NCI-H526 treated with DMSO at 0.1 percent for 48 hours (cell line): ENCODE measurements around the gene MRPL14.

Experiments
- DNase-seq: peaks from one replicate; lab custom pipeline; 2025; lab: John Stamatoyannopoulos, UW

MRPL14 gene

DNA sequence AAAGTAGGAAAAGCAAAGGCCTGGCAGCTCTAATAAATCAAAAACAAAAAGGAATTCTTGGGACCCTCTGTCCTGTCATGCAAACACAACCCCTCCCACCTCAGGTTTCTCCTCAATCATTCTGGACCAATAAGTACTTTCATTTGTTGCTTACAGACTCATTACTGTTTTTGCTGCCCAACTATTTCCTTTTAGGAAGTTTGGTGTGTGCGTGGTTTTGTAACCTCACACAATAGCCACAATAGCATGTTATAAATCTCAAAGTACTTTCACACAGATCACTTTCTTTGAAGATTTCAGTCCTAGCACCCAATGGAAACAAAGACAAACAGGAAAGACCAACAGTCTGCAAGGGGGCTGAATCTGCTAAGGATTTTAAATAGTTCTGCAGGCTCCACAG, 4.5 kb downstream of the MRPL14 start:
- no peak for DNase-seq

DNA sequence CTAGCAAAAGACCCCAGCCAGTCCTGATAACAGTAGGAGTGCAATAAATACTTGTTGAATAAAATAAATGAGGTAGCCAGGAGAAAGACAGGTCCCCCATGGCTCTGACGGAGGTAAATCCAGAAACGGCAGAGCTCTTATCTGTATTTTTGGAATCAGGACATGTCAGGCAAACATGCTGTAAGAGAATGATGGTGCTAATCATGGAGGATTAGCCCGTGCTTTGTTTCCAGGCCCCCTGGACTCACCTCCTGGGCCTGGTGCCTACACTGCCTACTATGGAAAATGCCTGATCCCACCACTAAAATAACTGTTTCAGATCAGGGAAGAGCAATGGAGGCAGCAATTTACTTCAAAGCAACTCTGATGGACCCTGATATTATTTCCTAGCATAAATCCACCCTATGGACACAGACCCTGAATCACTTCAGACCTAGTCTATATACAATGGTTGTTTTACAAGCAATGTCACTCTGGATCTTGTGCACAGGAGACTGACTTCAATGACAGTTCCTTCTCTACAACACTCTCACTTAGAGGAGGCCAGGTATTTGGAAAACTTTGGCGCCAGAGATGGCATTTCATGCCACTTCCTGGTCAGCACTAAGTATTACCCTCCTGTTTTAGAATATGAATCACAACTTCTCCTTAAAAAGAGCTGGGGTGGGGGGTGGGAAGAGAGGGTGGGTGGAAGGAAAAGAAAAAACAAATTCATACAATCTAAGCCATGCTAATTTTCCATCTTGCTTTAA, 6.4 kb downstream of the MRPL14 start:
- DNase-seq: no peak

DNA sequence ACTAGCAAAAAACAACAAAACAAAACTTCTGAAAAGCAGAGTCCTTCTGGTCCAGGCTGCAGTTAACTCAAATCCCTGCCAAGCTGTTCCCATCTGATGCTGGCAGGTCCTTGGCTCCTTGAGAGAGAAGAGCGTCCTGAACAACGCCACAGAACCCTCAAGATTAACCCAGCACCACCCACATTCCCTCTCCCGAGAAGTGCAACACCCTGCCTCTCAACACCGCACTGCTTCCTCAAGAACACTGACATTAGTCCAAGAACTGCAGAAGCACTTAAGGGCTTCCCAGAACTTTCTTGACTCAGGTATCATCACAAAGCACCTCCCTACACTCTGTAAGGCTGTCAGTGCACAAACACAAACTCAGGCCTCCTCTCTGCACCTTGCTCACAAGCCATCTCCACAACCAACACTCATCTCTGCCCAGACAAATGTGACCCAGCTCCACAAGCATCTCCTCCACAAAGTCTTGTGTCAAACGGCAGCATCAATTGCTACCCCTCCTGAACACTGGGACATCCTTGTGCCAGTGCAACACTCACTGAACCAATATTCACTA, 7.5 kb downstream of the MRPL14 start:
- DNase-seq: no peak

DNA sequence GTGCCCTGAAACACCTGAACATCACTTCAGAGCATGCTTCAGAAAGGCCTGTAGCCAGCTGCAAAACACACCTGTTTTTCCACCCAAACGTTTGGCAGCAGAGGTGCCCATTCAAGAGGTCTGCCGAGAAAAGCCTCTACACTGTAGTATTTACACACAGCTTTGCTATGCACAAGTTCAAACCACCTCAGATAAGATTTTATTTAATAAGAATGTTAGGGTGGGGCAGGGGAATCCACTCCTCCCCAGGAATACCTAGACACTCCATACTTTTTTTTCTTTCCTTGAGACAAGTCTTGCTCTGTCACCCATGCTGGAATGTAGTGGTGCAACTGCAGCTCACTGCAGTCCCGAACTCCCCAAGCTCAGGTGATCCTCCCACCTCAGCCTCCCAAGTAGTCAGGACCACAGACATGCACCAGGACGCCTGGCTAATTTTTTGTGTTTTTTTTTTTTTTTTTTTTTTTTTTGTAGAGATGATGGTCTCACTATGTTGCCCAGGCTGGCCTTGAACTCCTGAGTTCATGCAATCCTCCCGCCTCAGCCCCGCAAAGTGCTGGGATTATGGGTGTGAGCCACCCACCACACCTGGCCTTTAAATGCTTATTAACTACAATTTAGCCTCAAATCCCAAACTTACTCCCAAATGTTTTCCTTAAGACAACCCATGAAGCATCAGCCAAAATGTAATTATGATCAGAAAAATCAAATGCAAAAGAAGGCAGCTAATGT, 9.7 kb downstream of the MRPL14 start:
- DNase-seq: no peak

DNA sequence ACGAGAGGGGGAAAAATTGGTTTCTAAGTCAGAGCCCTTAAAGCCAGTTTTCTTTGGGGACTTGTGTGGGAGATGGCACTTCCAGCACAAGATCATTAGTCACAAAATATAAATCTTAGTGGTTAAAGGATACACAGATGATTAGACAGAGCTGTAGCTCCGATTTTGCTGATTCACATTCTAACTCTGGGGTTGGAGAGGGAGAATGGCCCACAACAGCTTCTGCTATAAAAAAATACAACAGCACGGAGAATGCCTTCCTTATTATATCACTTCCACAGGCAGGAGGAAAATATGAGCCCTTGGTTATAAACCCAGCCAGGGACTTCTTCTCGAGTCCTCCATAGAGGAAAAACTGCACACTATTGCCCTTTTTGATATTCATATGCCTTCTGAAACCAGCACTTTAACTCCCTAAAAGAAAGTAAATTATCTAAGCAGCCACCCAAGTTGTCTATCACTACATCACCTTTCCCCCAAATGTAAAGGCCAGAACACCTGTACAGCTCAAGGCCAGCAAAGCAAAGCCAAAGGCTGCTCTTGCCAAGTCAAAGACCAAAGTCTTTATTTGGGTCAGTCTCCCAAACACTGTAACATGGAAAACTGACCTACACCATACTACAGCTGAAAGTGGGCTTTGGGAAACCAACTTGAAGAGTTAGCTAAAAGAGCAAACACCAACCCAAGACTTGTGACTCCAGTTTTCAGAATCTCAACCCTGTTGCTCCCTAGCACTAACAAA, 10.4 kb downstream of the MRPL14 start:
- no peak for DNase-seq

DNA sequence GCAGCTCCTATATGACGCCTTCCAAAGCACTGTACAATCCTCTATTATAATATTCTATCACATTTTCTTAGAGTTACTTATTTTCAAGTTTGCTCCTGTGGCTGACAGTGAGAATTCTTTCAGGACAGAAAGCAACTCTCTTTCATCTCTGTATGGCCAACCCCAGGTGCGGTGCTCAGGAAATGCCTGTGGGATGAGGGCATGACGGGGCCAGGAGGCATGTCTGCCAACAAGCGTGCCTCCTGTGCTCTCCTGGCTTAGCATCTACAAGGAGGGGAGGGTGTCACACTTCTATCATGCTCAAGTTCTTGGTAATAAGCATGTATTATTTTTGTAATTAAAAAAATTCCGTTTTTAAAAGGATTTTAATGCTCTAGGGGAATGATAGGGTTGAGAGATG, 11.4 kb downstream of the MRPL14 start:
- DNase-seq: no peak

DNA sequence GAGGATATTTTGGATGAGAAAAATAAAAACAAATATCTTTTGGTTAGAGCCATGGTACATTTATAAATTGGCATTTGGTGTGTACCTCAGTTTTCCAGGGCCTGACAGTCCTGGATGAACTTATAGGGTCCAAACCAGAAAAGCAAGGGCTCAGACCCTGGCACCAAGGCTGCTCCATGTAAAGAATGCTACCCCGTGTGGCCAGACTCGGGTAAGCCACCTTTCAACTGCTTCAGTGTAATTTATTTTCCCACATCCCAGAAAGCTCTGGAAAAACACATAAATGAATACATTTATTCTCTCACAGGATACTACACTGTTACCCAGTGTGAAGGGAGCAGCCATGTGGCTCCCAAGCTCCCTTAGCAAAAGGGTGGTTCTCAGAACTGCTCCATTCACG, 13.8 kb downstream of the MRPL14 start:
- no peak for DNase-seq

DNA sequence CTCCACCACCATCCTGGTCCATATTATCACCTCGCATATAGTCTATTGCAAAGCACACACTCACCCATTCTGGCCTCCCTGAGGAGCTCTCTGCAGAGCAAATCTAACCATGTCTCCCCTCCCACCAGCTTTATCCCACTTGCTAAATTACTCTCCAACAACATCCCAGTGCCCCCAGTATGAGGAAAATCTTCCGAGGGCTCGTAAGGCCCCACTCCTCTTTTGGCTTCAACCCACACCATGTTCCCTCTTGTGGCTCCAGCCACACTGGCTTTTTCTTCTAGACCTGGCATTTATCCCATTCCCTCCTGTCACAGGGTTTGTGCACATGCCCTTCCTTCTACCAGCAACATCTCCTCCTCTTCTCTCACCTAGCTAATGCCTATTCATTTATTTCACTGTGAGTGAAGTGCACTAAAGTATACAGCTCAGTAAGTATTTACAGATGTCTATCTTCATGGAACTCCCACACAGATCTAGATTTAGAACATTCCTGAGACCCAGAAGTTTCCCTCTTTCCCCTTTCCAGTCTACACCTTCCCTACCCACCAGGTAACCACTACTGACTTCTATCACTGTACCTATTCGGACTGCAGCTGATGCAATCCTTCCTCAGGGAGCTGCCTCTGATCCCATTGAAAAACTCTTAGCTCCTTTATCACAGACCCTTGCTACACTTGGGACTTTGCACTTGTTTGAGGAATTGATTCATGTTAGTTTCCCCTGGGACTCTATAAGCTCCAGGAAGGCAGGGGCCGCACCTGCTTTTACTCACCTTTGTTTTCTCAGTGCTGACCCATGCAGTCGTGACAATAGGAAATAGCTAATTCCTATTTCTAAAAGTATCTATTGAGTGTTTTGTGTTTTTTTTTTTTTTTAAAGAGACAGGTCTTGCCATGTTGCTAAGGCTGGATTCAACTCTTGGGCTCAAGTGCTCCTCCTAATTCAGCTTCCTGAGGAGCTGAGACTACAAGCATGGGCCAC, 15.5 kb downstream of the MRPL14 start:
- no peak for DNase-seq

DNA sequence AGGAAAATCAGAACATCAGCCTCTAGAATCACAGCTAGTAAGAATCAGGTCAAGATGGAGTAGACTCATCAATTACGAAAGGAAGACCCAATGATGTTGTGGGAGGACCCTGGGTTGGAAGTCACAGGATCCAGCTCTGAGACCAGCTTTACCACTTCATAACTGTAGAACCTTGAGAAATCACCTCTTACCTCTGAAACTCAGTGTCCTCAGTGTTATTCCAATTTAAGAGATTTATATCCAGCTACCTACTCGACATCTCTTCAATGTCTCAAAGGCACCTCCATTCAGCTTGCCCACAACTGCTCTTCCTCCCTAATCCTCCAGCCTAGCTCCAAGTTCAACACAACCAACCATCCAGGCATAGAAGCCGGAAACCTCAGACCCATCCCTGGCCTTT, 16.3 kb downstream of the MRPL14 start:
- DNase-seq: no peak

DNA sequence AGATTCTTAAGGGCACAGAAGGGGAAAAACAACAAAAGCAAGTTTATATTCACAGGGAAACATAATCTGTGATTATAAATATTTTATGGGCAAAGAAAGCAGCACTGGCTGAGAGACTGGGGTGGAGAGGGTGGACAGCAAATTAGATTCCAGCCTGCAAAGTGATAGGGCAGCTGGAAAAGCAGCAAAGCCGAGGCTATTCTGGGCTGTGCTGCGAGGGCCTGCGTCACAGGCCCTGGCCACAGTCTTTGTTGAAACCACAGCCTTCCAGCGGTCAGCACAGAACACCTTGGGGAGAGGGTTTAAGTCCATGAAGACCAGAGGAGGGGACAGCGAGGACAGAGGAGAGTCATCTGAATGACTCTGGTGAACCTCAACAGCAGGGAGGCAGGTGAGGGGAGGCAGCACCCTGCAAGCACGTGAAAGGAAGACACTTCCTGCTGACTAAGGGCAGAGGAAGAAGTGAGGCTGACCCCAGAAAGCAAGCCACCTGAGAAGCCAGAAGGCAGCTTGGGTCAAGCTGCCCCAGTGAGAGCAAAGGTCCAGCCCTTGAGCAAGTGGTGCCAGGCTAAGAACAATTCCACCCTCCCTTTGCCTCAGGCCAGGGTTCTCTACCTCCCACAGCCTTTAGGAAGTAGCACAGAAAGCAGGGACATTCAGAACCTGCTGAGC, 17.1 kb downstream of the MRPL14 start:
- no peak for DNase-seq

DNA sequence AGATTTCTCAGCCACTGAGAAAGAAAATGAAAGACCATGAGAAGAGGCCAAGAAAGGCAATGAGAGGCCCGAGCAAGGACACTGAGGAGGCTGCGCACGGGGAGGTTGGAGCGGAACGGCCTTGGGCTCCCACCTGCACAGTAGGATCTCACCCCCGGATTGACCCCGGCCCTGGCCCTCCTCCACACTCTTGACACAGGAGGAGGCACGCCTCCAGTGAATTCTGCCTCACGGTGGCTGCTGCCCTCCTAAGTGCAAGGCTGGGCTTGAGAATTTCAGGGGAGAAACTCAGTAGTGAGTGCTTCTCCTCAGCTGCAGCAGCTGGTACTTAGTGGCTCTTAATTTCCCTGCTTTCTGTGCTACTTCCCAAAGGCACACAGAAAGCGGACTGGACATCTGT, 18.0 kb downstream of the MRPL14 start:
- DNase-seq: no peak

DNA sequence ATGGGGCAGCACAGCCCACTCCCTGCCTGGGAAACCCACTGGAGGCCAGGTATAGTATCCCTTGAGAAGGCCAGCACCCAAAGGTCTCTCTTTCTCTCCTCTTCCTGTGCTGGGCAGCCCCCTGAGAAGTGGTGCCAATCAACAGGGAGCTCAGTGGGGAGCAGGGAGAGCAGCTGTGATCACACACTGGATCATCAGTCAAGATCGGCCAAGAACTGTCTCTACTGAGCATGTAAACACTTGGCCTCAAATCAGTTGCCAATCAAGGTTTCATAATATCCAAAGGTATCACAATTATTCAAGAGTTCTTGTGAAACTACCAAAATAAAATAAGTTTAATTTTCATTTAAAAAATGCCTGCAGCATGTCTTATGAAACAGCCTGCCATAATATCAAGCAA, 18.8 kb downstream of the MRPL14 start:
- DNase-seq: no peak

DNA sequence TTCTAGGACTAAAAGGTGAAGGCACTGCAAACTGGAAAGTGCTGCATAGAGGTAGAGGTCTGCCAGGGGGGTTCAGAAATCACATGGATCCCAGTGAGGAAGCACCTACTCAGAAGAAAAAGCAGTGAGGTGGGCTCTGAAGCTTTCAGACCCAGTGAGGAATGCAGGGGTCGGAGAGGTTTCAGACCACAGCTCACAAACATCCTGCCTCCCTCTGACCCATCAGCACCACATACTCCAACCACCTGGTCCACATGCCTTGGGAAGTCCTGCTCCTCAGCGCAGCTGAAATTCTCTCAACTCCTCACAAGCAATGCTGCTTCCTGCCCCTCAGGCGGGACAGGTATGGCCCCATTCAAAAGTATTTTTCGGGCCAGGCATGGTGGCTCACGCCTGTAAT, 20.2 kb downstream of the MRPL14 start:
- no peak for DNase-seq

DNA sequence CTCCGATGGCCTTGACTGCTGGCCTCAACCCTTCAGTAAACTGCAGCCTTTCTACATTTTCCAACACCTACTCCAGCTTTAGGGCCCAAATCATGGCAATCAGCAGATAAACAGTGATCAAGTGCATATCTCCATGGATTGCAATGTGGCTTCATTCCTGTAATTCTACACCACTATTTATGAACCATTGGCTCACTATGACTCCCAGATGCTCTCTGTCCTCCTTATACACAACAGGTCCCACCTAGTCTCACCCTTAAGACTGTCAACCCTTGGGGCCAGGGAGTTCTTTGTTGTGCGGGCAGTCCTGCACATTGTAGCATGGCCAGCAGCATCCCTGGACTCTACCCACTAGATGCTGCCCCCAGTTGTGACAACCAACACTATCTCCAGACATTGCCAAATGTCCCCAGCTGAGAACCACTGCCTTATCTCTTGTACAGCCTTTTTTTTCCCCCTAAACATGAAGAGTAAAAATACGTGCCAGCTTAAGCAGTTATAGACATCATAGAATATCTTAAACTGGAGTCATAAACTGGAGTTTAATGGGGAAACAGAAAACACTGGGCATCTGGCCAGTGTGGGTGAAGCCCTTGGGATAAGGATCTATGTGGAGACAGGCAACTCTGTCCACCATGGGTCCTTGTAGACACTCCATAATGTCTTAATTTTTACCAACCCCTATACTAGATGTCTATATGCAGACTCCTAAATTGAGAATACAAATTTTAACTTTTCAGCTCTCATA, 21.1 kb downstream of the MRPL14 start:
- DNase-seq: no peak

DNA sequence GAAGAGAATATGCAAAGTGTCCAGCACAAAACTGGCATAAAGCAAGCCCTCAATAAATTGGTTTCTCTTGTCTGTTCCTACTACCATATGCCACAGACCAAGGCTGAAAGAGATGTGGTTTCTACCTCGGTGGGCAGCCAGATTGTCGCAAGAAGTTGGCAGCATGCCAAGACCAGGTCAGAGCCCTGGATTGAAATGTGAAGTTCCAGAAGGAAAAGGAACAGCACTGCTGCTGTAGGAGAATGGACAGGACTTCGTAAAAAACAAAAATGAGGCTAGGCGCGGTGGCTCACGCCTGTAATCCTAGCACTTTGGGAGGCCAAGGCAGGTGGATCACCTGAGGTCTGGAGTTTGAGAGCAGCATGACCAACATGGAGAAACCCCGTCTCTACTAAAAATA, 22.1 kb downstream of the MRPL14 start:
- DNase-seq: no peak

DNA sequence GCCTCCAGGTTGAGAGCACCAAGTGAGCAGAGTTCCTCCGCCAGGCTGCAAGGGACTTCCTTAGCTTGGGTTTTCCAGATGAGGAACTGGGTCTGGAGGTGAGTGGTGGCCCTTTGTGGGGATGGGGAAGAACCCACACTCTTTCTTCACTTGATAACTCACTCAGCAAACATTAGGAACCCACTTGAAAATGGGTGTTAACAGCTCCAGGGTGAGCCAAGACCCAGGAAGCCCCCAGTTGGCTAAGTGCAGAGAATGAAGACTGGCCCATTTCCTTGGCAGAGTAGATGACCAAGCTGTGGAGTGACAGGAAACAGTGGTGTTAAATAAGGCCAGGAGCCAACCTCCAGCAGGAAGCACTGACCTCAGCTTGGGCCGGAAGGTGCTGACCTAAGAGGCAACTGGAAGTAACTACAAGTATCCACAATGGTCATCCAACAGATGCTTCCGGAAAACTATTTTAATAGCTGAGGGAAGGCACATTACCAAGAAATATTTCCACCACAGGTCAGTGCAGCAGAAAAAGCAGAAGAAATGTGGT, 22.7 kb downstream of the MRPL14 start:
- no peak for DNase-seq

DNA sequence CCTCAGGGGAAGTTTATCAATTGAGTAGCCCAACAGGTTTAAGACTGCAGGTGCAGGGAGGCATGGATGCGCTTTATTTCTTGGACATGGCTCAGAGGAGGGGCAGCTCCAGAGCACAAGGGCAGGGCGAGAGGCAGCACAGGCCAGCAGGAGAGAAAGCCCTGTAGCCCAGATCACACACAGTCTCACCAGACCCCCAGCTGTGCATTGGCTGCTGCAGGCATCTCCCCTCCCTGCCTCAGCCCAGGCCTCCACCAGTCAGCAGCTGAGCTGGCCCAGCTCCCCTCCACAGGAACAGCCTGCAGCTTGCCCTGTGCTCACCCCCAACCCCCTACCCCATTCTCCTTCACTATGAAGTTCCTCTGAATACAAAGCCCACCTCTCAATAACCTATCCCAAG, 24.7 kb downstream of the MRPL14 start:
- DNase-seq: no peak

DNA sequence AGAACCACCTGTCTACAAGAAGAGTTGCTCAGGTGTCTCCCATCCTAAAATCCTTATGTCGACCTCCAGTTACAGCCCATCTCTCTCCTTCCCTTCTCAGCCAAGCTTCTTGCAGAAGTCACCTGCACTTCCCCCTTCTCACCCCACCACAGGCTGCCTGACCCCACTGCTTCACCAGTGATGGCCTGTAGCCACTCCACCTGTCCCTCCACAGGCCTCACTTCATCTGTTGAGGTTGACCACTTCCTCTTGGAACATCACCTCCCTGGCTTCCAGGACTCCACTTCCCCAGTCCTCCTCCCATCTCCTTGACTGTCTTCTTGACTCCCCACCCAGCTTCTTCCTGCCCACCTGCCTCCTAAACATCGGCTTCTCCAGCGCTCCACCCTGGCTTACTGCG, 25.4 kb downstream of the MRPL14 start:
- no peak for DNase-seq

DNA sequence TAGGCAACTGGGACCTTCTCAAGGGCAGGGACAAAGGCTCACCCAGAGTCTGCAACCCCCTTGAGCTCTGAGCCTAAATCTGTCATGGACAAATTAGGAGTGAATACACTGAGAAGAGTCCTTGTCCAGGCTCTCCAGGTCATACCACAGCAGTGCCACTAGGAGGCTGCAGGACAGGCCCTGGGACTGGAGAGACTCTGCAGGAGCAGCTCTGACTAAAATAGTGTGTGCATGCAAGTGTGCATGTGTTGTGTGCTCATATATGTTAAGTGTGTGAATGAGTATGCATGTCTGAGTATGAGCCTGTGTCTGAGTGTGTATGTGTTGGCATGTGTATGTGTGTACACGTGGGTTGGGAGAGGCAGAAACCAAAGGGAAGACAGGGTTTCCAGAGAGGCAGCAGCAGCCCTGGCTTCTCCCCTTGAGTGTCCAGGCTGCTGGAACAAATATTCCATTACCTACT, 27.1 kb downstream of the MRPL14 start:
- DNase-seq: no peak

DNA sequence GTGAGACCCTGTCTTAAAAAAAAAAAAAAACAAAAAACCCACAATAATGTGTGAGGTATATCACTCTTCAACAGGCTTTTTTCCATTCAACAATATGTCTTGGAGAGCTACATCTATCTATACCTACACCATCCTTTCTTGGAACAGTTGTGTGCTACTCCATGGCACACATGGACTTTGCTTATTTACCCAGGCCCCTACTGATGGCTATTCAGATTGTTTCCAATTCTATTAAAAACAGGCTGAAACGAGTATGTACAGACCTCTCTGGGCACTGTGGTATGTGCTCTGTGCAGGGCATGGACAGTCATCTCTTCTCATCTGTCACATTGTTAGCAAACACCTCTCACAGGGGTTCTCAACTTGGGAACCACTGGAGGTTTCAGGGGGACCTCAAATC, 28.1 kb downstream of the MRPL14 start:
- DNase-seq: no peak
